ENCODE results near the gene MRI1. TPM values are rescaled to one million over a fixed set of nuclear protein-coding genes. Genes with fewer than 3 reads are reported as not detected.
A peak's percentile ranks its signal among the peaks of the same experiment; 100 is the strongest.

MRI1 gene
- total and polyA plus RNA-seq, 10 of the 15 experiments (the other 5 are each of a cell fraction or from before 2014, with no cell fraction given), result 5.4 to 50.3 (median 28.3) TPM

GRCh38 chr19:13803038-13803437 is 38.7 kb downstream of the MRI1 start:
- SMC1A ChIA-PET (ENCODE audit: uncharacterized antibody, unreplicated experiment), result no interaction called here
- H3K9ac ChIP-seq (ENCODE audit: control insufficient read depth, insufficient read depth, low read length), result no peak overlapping the region
- ATAC-seq (no peak), FAIRE-seq (no peak), DNase-seq (ENCODE audit: low read depth, low spot score) (no peak)
- no peak overlapping the region for H3K4me3 ChIP-seq
- RAD21 ChIA-PET (ENCODE audit: unreplicated experiment), result no interaction called here
- no peaks in the 10 kb centered on the region; the same call in 2 of the 3 replicates for H3K9me3 ChIP-seq (replicated peaks; ENCODE audit: control insufficient read depth, insufficient read depth, low read length)
- H3K36me3 ChIP-seq (ENCODE audit: control insufficient read depth in 2 of 2, insufficient read depth in 2 of 2, low read length in 1 of 2), result no peaks in the 10 kb centered on the region
- no peaks in the 10 kb centered on the region for H3K27me3 ChIP-seq (replicated peaks in 1 of 2; ENCODE audit: control insufficient read depth in 2 of 2, insufficient read depth in 2 of 2, low read length in 1 of 2)
- no peaks in the 10 kb centered on the region for H3K79me2 ChIP-seq (ENCODE audit: control insufficient read depth, insufficient read depth, low read length)
- WGBS (ENCODE audit: insufficient coverage, insufficient replicate concordance, low lambda C conversion rate, missing lambda C conversion rate), result over 99% methylated on average over 9 of the region's 9 CpGs
- CTCF ChIA-PET, result no interaction called here
- H4K20me1 ChIP-seq (ENCODE audit: control insufficient read depth, insufficient read depth), result no peaks in the 10 kb centered on the region
- BruUV-seq (replicated peaks), result TSS peak; percentile 57
- no peak overlapping the region for H3K4me2 ChIP-seq (ENCODE audit: control insufficient read depth, insufficient read depth)
- in situ Hi-C loops (cut with MboI) (no loop called here), intact Hi-C loops (cut with micrococcal nuclease; ENCODE audit: unreplicated experiment) (no loop called here)
- TF ChIP-seq NFYB (IDR thresholded peaks at IDR 0.05; ENCODE audit: insufficient read depth, low read depth, low read length), result no peak
- TF ChIP-seq NR2F1 (conservative IDR thresholded peaks at IDR 0.05), result no peak
- TF ChIP-seq DPF2 (IDR thresholded peaks at IDR 0.05), result no peak
- TF ChIP-seq, protein P1, sequence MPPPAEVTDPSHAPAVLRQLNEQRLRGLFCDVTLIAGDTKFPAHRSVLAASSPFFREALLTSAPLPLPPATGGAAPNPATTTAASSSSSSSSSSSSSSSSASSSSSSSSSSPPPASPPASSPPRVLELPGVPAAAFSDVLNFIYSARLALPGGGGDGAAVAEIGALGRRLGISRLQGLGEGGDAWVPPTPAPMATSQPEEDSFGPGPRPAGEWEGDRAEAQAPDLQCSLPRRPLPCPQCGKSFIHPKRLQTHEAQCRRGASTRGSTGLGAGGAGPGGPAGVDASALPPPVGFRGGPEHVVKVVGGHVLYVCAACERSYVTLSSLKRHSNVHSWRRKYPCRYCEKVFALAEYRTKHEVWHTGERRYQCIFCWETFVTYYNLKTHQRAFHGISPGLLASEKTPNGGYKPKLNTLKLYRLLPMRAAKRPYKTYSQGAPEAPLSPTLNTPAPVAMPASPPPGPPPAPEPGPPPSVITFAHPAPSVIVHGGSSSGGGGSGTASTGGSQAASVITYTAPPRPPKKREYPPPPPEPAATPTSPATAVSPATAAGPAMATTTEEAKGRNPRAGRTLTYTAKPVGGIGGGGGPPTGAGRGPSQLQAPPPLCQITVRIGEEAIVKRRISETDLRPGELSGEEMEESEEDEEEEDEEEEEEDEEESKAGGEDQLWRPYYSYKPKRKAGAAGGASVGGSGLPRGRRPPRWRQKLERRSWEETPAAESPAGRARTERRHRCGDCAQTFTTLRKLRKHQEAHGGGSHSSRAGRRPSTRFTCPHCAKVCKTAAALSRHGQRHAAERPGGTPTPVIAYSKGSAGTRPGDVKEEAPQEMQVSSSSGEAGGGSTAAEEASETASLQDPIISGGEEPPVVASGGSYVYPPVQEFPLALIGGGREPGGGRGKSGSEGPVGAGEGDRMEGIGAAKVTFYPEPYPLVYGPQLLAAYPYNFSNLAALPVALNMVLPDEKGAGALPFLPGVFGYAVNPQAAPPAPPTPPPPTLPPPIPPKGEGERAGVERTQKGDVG (CRISPR knock-in tag; IDR thresholded peaks at IDR 0.05), result no peak
- no peak for TF ChIP-seq SMC3 (IDR thresholded peaks at IDR 0.05; ENCODE audit: borderline replicate concordance, low read length)
- no peak for TF ChIP-seq GATAD2B (conservative IDR thresholded peaks at IDR 0.05; ENCODE audit: low read depth)
- TF ChIP-seq STAT3 (IDR thresholded peaks at IDR 0.05; ENCODE audit: low read depth, low read length), result no peak
- no peak for TF ChIP-seq HDGF (IDR thresholded peaks at IDR 0.05)
- TF ChIP-seq KDM1A (IDR thresholded peaks at IDR 0.05; ENCODE audit: borderline replicate concordance), result no peak
- TF ChIP-seq, protein P2, sequence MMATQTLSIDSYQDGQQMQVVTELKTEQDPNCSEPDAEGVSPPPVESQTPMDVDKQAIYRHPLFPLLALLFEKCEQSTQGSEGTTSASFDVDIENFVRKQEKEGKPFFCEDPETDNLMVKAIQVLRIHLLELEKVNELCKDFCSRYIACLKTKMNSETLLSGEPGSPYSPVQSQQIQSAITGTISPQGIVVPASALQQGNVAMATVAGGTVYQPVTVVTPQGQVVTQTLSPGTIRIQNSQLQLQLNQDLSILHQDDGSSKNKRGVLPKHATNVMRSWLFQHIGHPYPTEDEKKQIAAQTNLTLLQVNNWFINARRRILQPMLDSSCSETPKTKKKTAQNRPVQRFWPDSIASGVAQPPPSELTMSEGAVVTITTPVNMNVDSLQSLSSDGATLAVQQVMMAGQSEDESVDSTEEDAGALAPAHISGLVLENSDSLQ (IDR thresholded peaks at IDR 0.05), result no peak
- TF ChIP-seq ZZZ3 (IDR thresholded peaks at IDR 0.05; ENCODE audit: control insufficient read depth, insufficient read length, low read depth), result no peak
- TF ChIP-seq CEBPZ (IDR thresholded peaks at IDR 0.05; ENCODE audit: low read depth, low read length), result no peak
- H3K4me1 ChIP-seq (ENCODE audit: control insufficient read depth, insufficient read depth, low read length), result no peaks in the 10 kb centered on the region
- no peak overlapping the region for H3K27ac ChIP-seq (ENCODE audit: control insufficient read depth, insufficient read depth)
- no peak overlapping the region for H2AFZ ChIP-seq (ENCODE audit: control insufficient read depth, low read depth, low read length)
- POLR2A ChIA-PET, result interaction anchor here (0.5 to 1.3 kb wide), 2 partner anchors 36 to 138 kb away, joined by 3 read pairs; no protein-coding TSS in a partner anchor
